T-helper 1 cell treated with Interleukin-12 subunit alpha and Interleukin-12 subunit beta and Interleukin-4 antibody, amounts not matched to agents 30 μg/mL and 1 μg/mL, for 36 hours (primary cell): ENCODE data around the gene TBC1D3B.

Experiments used
- H3K27ac Mint-ChIP-seq: one replicate; pipeline ENCODE4 v1.8.0; 2021; ENCODE audit warnings: mild to moderate bottlenecking, mixed read lengths
- H3K27me3 Mint-ChIP-seq: one replicate; pipeline ENCODE4 v1.8.0; 2021; ENCODE audit warnings: low read depth, mixed read lengths
- H3K36me3 Mint-ChIP-seq: one replicate; pipeline ENCODE4 v1.8.0; 2021; ENCODE audit warnings: low read depth, mixed read lengths
- H3K4me1 Mint-ChIP-seq: one replicate; pipeline ENCODE4 v1.8.0; 2021; ENCODE audit warnings: low read depth, mixed read lengths
- H3K4me3 Mint-ChIP-seq: one replicate; pipeline ENCODE4 v1.8.0; 2021; ENCODE audit warnings: mild to moderate bottlenecking, moderate library complexity, mixed read lengths
- H3K9me3 Mint-ChIP-seq: one replicate; pipeline ENCODE4 v1.8.0; 2021; ENCODE audit warnings: mixed read lengths

TBC1D3B gene

GRCh38 chr17:36153895-36154610 is 22.4 kb downstream of the TBC1D3B start:
- Mint-ChIP-seq H3K4me3 (no peak overlapping the region), H3K4me1 (peaks cover 4% of the 10 kb centered on the region), H3K36me3 (no peaks in the 10 kb centered on the region), H3K27ac (no peak overlapping the region), H3K27me3 (peaks cover 19% of the 10 kb centered on the region), H3K9me3 (no peaks in the 10 kb centered on the region)

- peaks cover 23% of the 10 kb centered on the region for H3K27me3 Mint-ChIP-seq
- H3K27ac Mint-ChIP-seq, result no peak overlapping the region
- no peaks in the 10 kb centered on the region for H3K9me3 Mint-ChIP-seq
- H3K4me3 Mint-ChIP-seq, result no peak overlapping the region
- H3K36me3 Mint-ChIP-seq, result no peaks in the 10 kb centered on the region
- H3K4me1 Mint-ChIP-seq, result peaks cover 5% of the 10 kb centered on the region
Observed at GRCh38 chr17:36152639-36153120, 23.8 kb downstream of the TBC1D3B start.

- peaks cover 5% of the 10 kb centered on the region for H3K4me1 Mint-ChIP-seq
- peaks cover 23% of the 10 kb centered on the region for H3K27me3 Mint-ChIP-seq
- no peaks in the 10 kb centered on the region for H3K36me3 Mint-ChIP-seq
- H3K9me3 Mint-ChIP-seq, result no peaks in the 10 kb centered on the region
- H3K27ac Mint-ChIP-seq, result no peak overlapping the region
- no peak overlapping the region for H3K4me3 Mint-ChIP-seq
Observed at GRCh38 chr17:36151891-36152638, 24.4 kb downstream of the TBC1D3B start.

GRCh38 chr17:36149296-36149820 is 27.1 kb downstream of the TBC1D3B start:
- no peaks in the 10 kb centered on the region for H3K36me3 Mint-ChIP-seq
- no peak overlapping the region for H3K4me3 Mint-ChIP-seq
- H3K9me3 Mint-ChIP-seq, result no peaks in the 10 kb centered on the region
- peaks cover 23% of the 10 kb centered on the region for H3K27me3 Mint-ChIP-seq
- peaks cover 5% of the 10 kb centered on the region for H3K4me1 Mint-ChIP-seq
- no peak overlapping the region for H3K27ac Mint-ChIP-seq

- peaks cover 5% of the 10 kb centered on the region for H3K4me1 Mint-ChIP-seq
- peaks cover 20% of the 10 kb centered on the region for H3K27me3 Mint-ChIP-seq
- H3K9me3 Mint-ChIP-seq, result no peaks in the 10 kb centered on the region
- no peak overlapping the region for H3K27ac Mint-ChIP-seq
- H3K4me3 Mint-ChIP-seq, result no peak overlapping the region
- no peaks in the 10 kb centered on the region for H3K36me3 Mint-ChIP-seq
Observed at GRCh38 chr17:36148559-36149295, 27.7 kb downstream of the TBC1D3B start.

- H3K36me3 Mint-ChIP-seq, result no peaks in the 10 kb centered on the region
- H3K9me3 Mint-ChIP-seq, result no peaks in the 10 kb centered on the region
- H3K27me3 Mint-ChIP-seq, result peaks cover 26% of the 10 kb centered on the region
- peaks cover 5% of the 10 kb centered on the region for H3K4me1 Mint-ChIP-seq
- no peak overlapping the region for H3K4me3 Mint-ChIP-seq
- H3K27ac Mint-ChIP-seq, result no peak overlapping the region
Observed at GRCh38 chr17:36147601-36148000, 28.8 kb downstream of the TBC1D3B start.

GRCh38 chr17:36144981-36145729 is 31.3 kb downstream of the TBC1D3B start:
- Mint-ChIP-seq H3K4me3 (no peak overlapping the region), H3K4me1 (peaks cover 5% of the 10 kb centered on the region), H3K27ac (no peak overlapping the region), H3K9me3 (no peaks in the 10 kb centered on the region), H3K36me3 (no peaks in the 10 kb centered on the region), H3K27me3 (peaks cover 27% of the 10 kb centered on the region)

- H3K27me3 Mint-ChIP-seq, result peaks cover 17% of the 10 kb centered on the region
- no peak overlapping the region for H3K27ac Mint-ChIP-seq
- no peaks in the 10 kb centered on the region for H3K9me3 Mint-ChIP-seq
- no peak overlapping the region for H3K4me3 Mint-ChIP-seq
- no peaks in the 10 kb centered on the region for H3K36me3 Mint-ChIP-seq
- peaks cover 2% of the 10 kb centered on the region for H3K4me1 Mint-ChIP-seq
Observed at GRCh38 chr17:36144014-36144413, 32.4 kb downstream of the TBC1D3B start.

- H3K36me3 Mint-ChIP-seq, result no peaks in the 10 kb centered on the region
- H3K9me3 Mint-ChIP-seq, result no peaks in the 10 kb centered on the region
- no peak overlapping the region for H3K4me3 Mint-ChIP-seq
- H3K4me1 Mint-ChIP-seq, result no peaks in the 10 kb centered on the region
- peaks cover 13% of the 10 kb centered on the region for H3K27me3 Mint-ChIP-seq
- H3K27ac Mint-ChIP-seq, result no peak overlapping the region
Observed at GRCh38 chr17:36142806-36143205, 33.6 kb downstream of the TBC1D3B start.

GRCh38 chr17:36142235-36142634 is 34.2 kb downstream of the TBC1D3B start:
- Mint-ChIP-seq H3K9me3 (no peaks in the 10 kb centered on the region), H3K27ac (no peak overlapping the region)

GRCh38 chr17:36136439-36136838 is 40.0 kb downstream of the TBC1D3B start:
- H3K4me3 Mint-ChIP-seq, result no peak overlapping the region
- no peak overlapping the region for H3K27ac Mint-ChIP-seq
- no peaks in the 10 kb centered on the region for H3K9me3 Mint-ChIP-seq
- H3K36me3 Mint-ChIP-seq, result no peaks in the 10 kb centered on the region
- peaks cover 18% of the 10 kb centered on the region for H3K27me3 Mint-ChIP-seq
- H3K4me1 Mint-ChIP-seq, result no peaks in the 10 kb centered on the region

More at GRCh38 chr17:36142235-36142634, 34.2 kb downstream of the TBC1D3B start:
- no peaks in the 10 kb centered on the region for H3K36me3 Mint-ChIP-seq
- H3K4me3 Mint-ChIP-seq, result no peak overlapping the region
- H3K4me1 Mint-ChIP-seq, result no peaks in the 10 kb centered on the region
- peaks cover 14% of the 10 kb centered on the region for H3K27me3 Mint-ChIP-seq

- Mint-ChIP-seq H3K4me3 (no peak overlapping the region), H3K36me3 (no peaks in the 10 kb centered on the region), H3K9me3 (no peaks in the 10 kb centered on the region), H3K27me3 (peaks cover 18% of the 10 kb centered on the region), H3K4me1 (no peaks in the 10 kb centered on the region), H3K27ac (no peak overlapping the region)
Observed at GRCh38 chr17:36136036-36136435, 40.4 kb downstream of the TBC1D3B start.

GRCh38 chr17:36135465-36135864 is 41.0 kb downstream of the TBC1D3B start:
- no peaks in the 10 kb centered on the region for H3K9me3 Mint-ChIP-seq
- H3K4me3 Mint-ChIP-seq, result no peak overlapping the region
- no peaks in the 10 kb centered on the region for H3K36me3 Mint-ChIP-seq
- H3K27me3 Mint-ChIP-seq, result peaks cover 18% of the 10 kb centered on the region
- no peak overlapping the region for H3K27ac Mint-ChIP-seq
- no peaks in the 10 kb centered on the region for H3K4me1 Mint-ChIP-seq
